ENCODE data around the gene DOCK2.
"Not testable (repeated sequence)": the region's sequence is repeated elsewhere in the genome, so short reads cannot be mapped to it uniquely, and the experiment has no call there.

Gene DOCK2

GRCh38 chr5:169797577-169797976 lies 160.5 kb downstream of the DOCK2 start:
- DNase-seq = no peak

GRCh38 chr5:169798438-169798837 lies 161.4 kb downstream of the DOCK2 start:
- no peak for DNase-seq

DNA sequence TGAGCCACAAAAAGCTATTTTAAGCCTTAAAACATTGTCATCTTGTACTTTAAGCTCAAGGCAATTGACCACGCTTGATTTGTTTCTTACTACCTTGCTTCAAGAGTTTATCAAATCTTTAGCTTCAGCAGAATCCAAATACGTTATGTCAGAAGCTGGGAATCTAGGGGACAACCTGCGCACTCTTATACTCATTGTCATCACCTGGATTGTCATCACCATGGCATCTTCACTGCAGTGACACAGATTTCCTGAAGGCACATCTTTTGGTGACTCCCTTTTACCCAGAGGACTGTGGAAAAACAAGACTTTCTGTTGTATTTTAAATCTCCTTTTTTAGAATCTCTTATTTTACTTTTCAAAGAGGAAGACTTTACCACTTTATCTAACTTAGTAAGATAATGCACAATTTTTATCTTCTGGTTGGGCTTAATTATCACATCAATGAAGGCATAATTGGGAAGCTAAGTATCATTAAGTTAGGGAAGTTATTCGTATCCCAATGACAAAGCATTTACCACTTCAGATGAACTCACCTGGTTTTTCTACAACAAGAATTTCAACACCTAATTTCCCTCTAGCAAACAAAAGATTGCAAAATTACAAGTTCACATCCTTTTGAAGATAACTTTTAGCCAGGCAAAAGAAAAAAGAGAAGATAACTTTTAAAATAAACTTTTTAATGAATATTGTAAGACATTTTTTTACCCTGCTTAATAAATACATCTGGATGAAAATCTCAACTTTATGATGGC lies 162.0 kb downstream of the DOCK2 start:
- DNase-seq = no peak

- no peak for DNase-seq
Observed at GRCh38 chr5:169801324-169801777, 164.3 kb downstream of the DOCK2 start.

GRCh38 chr5:169801781-169802180 lies 164.7 kb downstream of the DOCK2 start:
- no peak for DNase-seq

- no peak for DNase-seq
Observed at GRCh38 chr5:169803077-169803981, 166.3 kb downstream of the DOCK2 start.

DNA sequence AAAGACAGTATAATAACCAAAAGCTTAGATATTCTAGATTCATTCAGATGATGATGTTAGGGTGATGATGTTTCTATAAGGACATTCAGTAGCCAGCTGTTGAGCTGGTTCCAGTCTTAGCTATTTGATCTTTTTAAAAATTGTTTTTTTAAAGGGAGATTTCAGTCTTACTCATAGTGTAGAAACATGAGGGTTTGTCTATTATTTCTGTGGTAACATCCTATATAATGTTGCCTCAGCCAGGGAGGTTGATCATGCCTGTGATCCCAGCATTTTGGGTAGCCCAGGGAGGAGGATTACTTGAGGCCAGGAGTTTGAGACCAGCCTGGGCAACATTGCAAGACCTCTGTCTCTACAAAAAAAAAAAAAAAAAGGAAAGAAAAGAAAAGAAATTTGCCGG lies 167.8 kb downstream of the DOCK2 start:
- no peak for DNase-seq

DNA sequence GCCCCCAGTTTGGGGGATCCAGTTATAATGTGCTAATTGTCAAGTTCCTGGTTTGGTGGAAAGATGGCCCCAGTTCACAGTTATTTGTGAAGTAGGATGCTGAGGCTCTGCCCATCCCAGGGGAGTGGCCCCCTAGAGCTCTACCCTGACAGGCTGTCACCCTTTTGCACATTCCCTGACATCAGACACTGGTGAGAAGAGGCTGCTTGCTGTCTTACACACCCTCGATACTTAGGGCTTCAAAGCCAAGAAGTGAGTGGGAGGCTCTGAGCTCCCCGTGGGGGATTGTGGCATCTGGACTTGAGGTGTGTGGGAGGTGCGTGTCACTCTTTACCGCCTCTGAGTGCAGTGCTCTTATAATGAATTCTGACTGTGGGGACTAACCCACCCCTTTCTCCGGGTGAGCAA lies 168.5 kb downstream of the DOCK2 start:
- peak; percentile 1 for DNase-seq

DNA sequence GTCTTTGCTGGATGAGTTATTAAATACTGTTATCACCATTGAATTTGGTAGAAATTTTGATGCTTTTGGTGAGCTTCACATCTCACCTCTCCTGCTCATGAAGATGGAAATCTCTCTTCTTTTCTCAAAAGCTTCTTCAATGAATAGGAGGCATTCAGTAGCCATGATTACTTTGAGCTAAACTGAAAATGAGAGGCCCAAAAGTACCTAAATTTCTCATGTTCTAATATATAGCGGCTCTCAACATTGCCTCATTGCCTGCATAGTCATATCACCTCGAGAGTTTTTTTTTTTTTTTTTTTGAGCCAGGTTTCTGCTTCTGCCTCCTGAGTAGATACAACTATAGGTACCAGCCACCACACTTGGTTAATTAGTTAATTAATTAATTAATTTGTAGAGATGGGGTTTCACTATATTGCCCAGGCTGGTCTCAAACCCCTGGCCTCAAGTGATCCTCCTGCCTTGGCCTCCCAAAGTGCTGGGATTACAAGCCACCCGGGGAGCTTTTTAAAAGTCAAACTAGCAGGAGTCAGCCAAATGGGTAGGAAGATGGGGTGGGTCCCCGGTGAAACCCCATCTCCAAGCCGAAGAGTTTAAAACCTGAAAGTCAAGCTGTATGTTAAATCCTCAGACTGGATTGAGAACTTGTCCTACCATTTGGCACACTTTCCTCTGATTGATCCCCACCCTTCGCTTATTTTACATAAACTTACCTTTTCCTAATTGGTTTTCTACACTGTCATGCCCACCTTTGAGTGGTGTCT lies 169.0 kb downstream of the DOCK2 start:
- no peak for DNase-seq

GRCh38 chr5:169808118-169808581 lies 171.1 kb downstream of the DOCK2 start:
- DNase-seq = no peak

DNA sequence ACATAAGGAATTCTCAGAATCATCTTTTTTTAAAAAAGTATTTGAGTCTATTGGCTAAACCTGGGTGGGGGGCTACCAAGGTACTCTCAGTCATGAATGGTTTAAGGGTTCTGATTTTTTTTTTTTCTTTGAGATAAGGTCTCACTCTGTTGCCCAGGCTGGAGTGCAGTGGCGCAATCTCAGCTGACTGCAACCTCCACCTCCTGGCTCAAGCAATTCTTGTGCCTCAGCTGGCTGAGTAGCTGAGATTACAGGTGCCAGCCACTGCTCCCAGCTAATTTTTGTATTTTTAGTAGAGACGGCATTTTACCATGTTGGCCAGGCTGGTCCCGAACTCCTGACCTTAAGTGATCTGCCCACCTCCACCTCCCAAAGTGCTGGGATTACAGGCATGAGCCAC lies 171.8 kb downstream of the DOCK2 start:
- not testable (repeated sequence) for DNase-seq

GRCh38 chr5:169809281-169809680 lies 172.2 kb downstream of the DOCK2 start:
- DNase-seq = no peak

GRCh38 chr5:169810524-169810923 lies 173.4 kb downstream of the DOCK2 start:
- no peak for DNase-seq

GRCh38 chr5:169811023-169811422 lies 173.9 kb downstream of the DOCK2 start:
- DNase-seq = no peak

GRCh38 chr5:169811680-169812079 lies 174.6 kb downstream of the DOCK2 start:
- no peak for DNase-seq

DNA sequence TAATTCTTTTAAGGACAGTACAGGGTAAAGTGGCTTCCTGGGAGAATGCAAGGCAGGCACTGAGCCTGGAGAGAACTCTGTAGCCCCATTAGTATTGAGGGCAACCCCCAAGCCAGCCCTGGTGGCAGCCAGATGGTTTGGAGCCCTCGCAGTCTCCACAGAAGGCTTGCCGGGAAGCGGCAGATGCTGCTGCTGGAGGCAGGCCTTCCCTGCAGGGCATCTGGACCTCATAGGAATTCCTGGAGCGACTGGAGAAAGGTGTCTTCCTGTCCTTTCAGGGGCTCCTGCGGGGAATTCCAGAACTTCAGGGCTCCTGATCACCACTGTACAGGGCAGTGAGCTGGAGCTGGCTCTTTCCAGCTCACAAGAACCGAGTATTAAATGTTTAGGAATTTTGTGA lies 175.7 kb downstream of the DOCK2 start:
- DNase-seq = no peak

- DNase-seq = no peak
Observed at GRCh38 chr5:169814045-169814444, 177.0 kb downstream of the DOCK2 start.

DNA sequence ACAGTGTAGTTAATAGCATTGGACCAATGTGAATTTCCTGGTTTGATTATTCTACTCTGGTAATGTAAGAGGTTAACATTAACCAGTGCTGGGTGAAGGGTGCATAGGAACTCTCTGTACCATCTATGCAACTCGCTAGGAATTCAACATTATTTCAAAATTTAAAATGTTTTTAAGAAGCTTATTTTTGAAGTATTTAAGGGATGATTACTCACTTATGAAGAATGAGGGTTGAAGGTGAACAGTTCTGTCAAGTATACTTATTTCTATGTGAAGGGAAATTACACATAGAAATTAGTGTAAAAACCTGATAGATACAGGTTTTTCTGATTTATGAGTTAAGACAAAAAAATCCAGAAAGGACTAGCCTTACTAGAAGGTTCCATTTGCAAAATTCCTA lies 177.4 kb downstream of the DOCK2 start:
- no peak for DNase-seq

GRCh38 chr5:169817031-169817430 lies 180.0 kb downstream of the DOCK2 start:
- no peak for DNase-seq

DNA sequence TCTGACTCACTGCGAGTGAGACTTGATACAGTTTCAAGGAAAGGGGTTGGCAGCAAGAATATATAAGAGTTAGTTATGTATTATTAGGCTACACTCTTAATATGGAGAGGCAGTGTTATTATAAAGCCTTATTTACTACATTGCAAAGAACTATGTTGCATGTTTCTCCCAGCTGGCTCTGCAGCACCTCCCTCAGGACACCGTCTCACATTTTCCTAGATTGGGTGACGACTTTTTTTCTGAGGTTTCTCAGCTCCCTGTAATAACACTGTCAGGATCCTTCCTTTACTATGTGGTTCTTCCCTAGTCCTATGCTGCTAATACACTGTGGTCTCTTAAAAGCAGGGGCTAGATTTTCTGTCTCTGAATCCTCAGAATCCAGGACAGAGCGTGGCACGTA lies 189.5 kb downstream of the DOCK2 start:
- DNase-seq = no peak

DNA sequence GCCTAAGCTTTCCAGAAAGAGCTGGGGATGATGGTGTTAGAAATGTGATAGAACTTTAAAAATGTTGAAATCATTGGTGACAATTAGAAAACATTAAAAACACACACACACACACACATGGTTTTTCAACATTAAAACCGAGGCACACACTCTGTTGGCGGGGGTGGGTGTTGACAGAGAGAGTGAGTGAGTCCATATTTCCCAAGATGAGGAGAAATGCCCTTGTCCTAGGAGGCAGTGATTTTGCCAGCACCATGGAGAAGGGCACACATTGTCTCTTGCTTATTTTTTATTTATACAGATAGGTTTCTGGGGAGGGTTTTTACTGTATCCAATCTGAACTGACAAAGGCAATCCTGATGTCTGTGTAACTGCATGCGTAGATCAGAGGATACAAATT lies 190.7 kb downstream of the DOCK2 start:
- no peak for DNase-seq

- no peak for DNase-seq
Observed at GRCh38 chr5:169828385-169828784, 191.3 kb downstream of the DOCK2 start.

DNA sequence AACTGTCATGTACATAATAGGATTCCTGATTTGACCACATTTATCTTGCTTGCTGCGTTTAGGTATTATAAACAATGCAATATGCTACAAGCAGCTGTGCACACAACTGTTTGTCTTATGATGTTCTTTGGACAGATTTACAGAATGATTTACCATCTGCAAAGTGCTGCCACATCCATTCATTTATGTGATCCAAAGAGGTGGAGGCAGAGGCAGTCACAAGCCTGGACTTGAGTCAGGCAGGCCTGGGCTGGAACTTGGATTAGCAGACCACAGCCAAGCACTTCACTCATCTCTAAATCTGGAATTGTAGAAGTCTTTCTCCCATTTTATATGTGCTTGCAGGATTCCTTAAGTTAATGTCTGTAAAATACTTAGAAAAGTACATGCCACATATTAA lies 194.3 kb downstream of the DOCK2 start:
- DNase-seq = no peak
